K562 (cell line): ENCODE data around the gene SLC6A8. TPM values are rescaled to one million over a fixed set of nuclear protein-coding genes. Genes with fewer than 3 reads are reported as not detected.

Experiments
- AFF4 ChIP-seq: sonication (generic); formaldehyde crosslinking; IDR thresholded peaks from 2 replicates; pipeline ENCODE4 v1.8.0; 2023; ENCODE audit warnings: mild to moderate bottlenecking, missing genetic modification reagents
- ARID1B ChIP-seq: fragments of 450-650 bp; IDR thresholded peaks from 2 replicates; pipeline ENCODE4 v1.6.1; 2016; ENCODE audit warnings: antibody characterized with exemption, mild to moderate bottlenecking, inconsistent platforms
- CBFA2T3 ChIP-seq: fragments of 450-650 bp; IDR thresholded peaks from 2 replicates; pipeline ENCODE4 v1.6.1; 2017
- CCNT2 ChIP-seq: IDR thresholded peaks from 2 replicates; pipeline ENCODE4 v1.6.1; 2011; ENCODE audit warnings: borderline replicate concordance, low read depth, mild to moderate bottlenecking, moderate library complexity, mixed read lengths, low read length; ENCODE audit not compliant: insufficient read length; ENCODE audit errors: extremely low read depth
- CHD1 ChIP-seq: fragments of 200-600 bp; sonication (generic); IDR thresholded peaks from one replicate; pipeline ENCODE4 v1.6.1; 2012; ENCODE audit warnings: mild to moderate bottlenecking, moderate library complexity, low read length, inconsistent platforms
- CSDE1 ChIP-seq, 2 experiments: fragments of 450-650 bp; IDR thresholded peaks; 2 replicates each; pipeline ENCODE4 v1.6.1; 2016; ENCODE audit warnings: mild to moderate bottlenecking in 1 of 2
- EP300 ChIP-seq: IDR thresholded peaks from 2 replicates; pipeline ENCODE4 v1.6.1; 2012; ENCODE audit warnings: low read length, improper control_type of control experiment
- FOSL1 ChIP-seq: fragments of 200-800 bp; sonication (Bioruptor generic); conservative IDR thresholded peaks from 2 replicates; pipeline ENCODE4 v1.6.1; 2016; ENCODE audit warnings: missing genetic modification characterization, missing compliant biosample characterization
- MYNN ChIP-seq, 2 experiments: sonication (generic); formaldehyde crosslinking in 1 of 2; IDR thresholded peaks; 2 replicates each; pipeline versions ENCODE4 v1.5.0 to v1.6.1; 2016 to 2020; ENCODE audit warnings: antibody characterized with exemption in 1 of 2, missing genetic modification reagents in 1 of 2
- PBX2 ChIP-seq, 2 experiments: IDR thresholded peaks in 1 of 2; conservative IDR thresholded peaks in 1 of 2; 2 replicates each; pipeline ENCODE4 v1.6.1; 2016; ENCODE audit warnings: low read depth in 2 of 2, mild to moderate bottlenecking in 1 of 2, missing compliant biosample characterization in 1 of 2, missing genetic modification characterization in 1 of 2, moderate library complexity in 1 of 2
- POLR2AphosphoS5 ChIP-seq: IDR thresholded peaks from 2 replicates; pipeline ENCODE4 v1.6.1; 2011; ENCODE audit warnings: mild to moderate bottlenecking, low read depth, low read length, moderate library complexity; ENCODE audit not compliant: control insufficient read depth, insufficient read depth
- RBM39 ChIP-seq: fragments of 200-400 bp; formaldehyde crosslinking; optimal IDR thresholded peaks from 2 replicates; pipeline ENCODE3; 2018; ENCODE audit warnings: low read depth, low read length
- ZBTB7A ChIP-seq: IDR thresholded peaks from 2 replicates; pipeline ENCODE4 v1.6.1; 2011; ENCODE audit warnings: low read depth, mild to moderate bottlenecking, low read length, moderate library complexity, borderline replicate concordance; ENCODE audit not compliant: control insufficient read depth
- ZNF134 ChIP-seq: fragments of 250-450 bp; sonication (Bioruptor Pico); conservative IDR thresholded peaks from 2 replicates; pipeline ENCODE4 v1.4.0; 2020
- ZNF395 ChIP-seq: fragments of 200-800 bp; sonication (Bioruptor generic); IDR thresholded peaks from 2 replicates; pipeline ENCODE4 v1.6.1; 2017; ENCODE audit warnings: missing genetic modification characterization, missing compliant biosample characterization
- polyA plus RNA-seq, 8 experiments: library from polyadenylated mRNA; depleted of rRNA in 4 of 8; stranded (reverse) in 5 of 8; unstranded in 3 of 8; fragments of >200 nt; fragmentation: Nextera tagmentation in 2 of 8; fragmentation: Illumina TruSeq in 1 of 8; extraction: Ambion mirVana in 2 of 8; extraction: Trizol in 1 of 8; gene quantifications; 2 replicates each; pipeline versions ENCODE4 v1.2.1 to v1.2.3, GENCODE V29; 2011 to 2014; ENCODE audit warnings: inconsistent platforms in 1 of 8, missing spikeins in 1 of 8
- total RNA-seq, 7 experiments: library from RNA; depleted of rRNA in 6 of 7; stranded (reverse); fragments of >200 nt in 6 of 7; fragmentation: Illumina TruSeq in 2 of 7; extraction: Trizol in 2 of 7; gene quantifications; 2 replicates each; pipeline versions ENCODE4 v1.2.1 to v1.2.3, GENCODE V29; 2011 to 2021; ENCODE audit warnings: low replicate concordance in 1 of 7

Gene SLC6A8
- total and polyA plus RNA-seq, 9 of the 15 experiments (the other 6 are each of a cell fraction or from before 2014, with no cell fraction given): 0.68 to 144 (median 34.3) TPM

- TF ChIP-seq MYNN (IDR thresholded peaks at IDR 0.05) (peak; percentile 10), MYNN (CRISPR knock-in tag; IDR thresholded peaks at IDR 0.05) (no peak), EP300 (0 out of 2 replicates have a peak, but pooled peaks have one; percentile 19), PBX2 (CRISPR knock-in tag; IDR thresholded peaks at IDR 0.05; ENCODE audit: low read depth) (no peak), PBX2 (tag; conservative IDR thresholded peaks at IDR 0.05; ENCODE audit: low read depth) (no peak), AFF4 (peak; percentile 62; the same call in 1 of the 2 replicates), POLR2AphosphoS5 (peak; percentile 15; the same call in 1 of the 2 replicates), FOSL1 (tag) (0 out of 2 replicates have a peak, but pooled peaks have one; percentile 25), ZBTB7A (peak; percentile 38; the same call in 1 of the 2 replicates), ZNF395 (CRISPR knock-in tag) (no peak), ZNF134 (CRISPR knock-in tag) (no peak), CBFA2T3 (peak; percentile 79), ARID1B (peak; percentile 62), CCNT2 (peak; percentile 46), RBM39 (no peak), CHD1 (peak; percentile 67), CSDE1 (IDR thresholded peaks at IDR 0.05) (no peak)
These were observed 2.1 kb downstream of the SLC6A8 start (continued) for GRCh38 chrX:153689654-153690465.
